Measurements from ENCODE around the gene IGSF6. TPM values are rescaled to one million over a fixed set of nuclear protein-coding genes. Genes with fewer than 3 reads are reported as not detected.
A peak's percentile ranks its signal among the peaks of the same experiment; 100 is the strongest.
"Not testable (repeated sequence)": the region's sequence is repeated elsewhere in the genome, so short reads cannot be mapped to it uniquely, and the experiment has no call there.

IGSF6 gene
- polyA plus RNA-seq (ENCODE audit: insufficient read depth in 1 of 5, insufficient read length in 5 of 5, low replicate concordance in 1 of 5): 1 to 10 TPM; 3.7 to 7.0 (median 6.2) TPM
- long read RNA-seq, donor 1, partial matches to known transcripts: 212 of 291 reads
- long read RNA-seq, donor 1, other reads (novel, unspliced or antisense): 76 of 291 reads
- long read RNA-seq, donor 2, partial matches to known transcripts: 0 of 3 reads
- long read RNA-seq, donor 2, other reads (novel, unspliced or antisense): 0 of 3 reads
- long read RNA-seq, donor 3, partial matches to known transcripts: 0 of 1 reads
- long read RNA-seq, donor 3, other reads (novel, unspliced or antisense): 0 of 1 reads
- long read RNA-seq, donor 4, partial matches to known transcripts: 0 of 2 reads
- long read RNA-seq, donor 4, other reads (novel, unspliced or antisense): 0 of 2 reads
- long read RNA-seq, donor 5, partial matches to known transcripts: 0 of 4 reads
- long read RNA-seq, donor 5, other reads (novel, unspliced or antisense): 0 of 4 reads
- long read RNA-seq, donor 6, partial matches to known transcripts: 400 of 442 reads
- long read RNA-seq, donor 6, other reads (novel, unspliced or antisense): 42 of 442 reads
- long read RNA-seq, donor 7, partial matches to known transcripts: 0 of 1 reads
- long read RNA-seq, donor 7, other reads (novel, unspliced or antisense): 0 of 1 reads
- long read RNA-seq, donor 8, partial matches to known transcripts: 0 of 1 reads
- long read RNA-seq, donor 8, other reads (novel, unspliced or antisense): 0 of 1 reads

- DNase-seq: no peak
Measured at GRCh38 chr16:21652453-21652852, at the start of gene IGSF6. IGSF6 (minus strand) TSS chr16:21652608; CDS start chr16:21652598, 10 bp downstream.

DNA sequence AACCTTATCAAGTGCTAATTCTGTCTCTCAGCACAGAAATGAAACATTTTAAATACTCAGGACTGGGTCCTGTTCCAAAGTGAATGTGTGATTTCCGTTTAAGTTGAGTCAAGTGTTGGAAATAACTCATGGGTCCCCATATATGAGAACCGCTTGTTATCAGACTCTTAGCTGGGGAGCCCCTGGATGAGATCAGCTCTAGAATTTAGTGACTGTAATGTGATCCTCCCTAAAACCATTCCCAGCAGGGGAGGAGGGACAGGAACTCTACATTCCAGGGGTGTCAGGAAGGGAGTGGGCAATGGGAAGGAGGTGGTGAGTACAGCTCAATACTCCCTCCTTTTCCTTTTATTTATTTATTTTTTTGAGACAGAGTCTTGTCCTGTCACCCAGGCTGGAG lies 48.9 kb upstream of the IGSF6 start:
- DNase-seq: no peak

DNA sequence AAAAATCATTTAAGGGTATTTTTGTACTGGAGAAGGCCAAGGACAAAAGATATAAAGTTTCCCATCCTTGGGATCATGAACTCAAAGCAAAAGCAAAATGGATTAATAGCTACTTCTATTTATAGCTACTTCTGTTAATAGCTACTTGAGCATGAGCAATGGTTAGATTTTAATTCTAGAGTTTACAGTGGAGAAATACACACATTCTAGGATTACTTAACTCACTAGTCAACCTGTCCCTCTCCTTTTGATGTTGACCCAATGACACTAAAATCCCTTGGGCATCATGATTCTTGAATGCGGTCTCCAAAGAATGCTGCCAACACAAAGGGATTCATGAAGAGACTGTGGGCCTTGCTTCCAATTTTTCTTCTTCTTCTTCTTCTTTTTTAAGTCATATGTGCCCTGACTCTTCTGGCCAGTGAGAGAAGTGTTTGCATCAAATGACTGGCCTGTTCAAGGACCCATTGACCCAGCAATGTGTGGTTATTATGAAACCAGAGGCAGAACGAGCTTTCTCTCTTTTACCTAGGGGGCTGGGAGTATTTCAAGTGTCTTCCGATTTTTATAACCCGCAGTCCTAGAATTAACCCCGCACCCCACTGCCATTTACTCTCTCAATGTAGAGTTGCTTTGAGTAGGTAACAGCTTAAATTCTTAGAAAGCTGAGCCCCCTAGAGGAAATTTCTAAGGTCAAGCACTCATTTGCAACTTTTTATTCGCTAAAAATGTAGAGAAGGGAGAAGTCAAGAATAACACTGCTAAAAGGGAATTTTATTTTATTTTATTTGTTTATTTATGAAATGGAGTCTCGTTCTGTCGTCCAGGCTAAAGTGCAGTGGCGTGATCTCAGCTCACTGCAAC lies 46.0 kb upstream of the IGSF6 start:
- no peak for DNase-seq

DNA sequence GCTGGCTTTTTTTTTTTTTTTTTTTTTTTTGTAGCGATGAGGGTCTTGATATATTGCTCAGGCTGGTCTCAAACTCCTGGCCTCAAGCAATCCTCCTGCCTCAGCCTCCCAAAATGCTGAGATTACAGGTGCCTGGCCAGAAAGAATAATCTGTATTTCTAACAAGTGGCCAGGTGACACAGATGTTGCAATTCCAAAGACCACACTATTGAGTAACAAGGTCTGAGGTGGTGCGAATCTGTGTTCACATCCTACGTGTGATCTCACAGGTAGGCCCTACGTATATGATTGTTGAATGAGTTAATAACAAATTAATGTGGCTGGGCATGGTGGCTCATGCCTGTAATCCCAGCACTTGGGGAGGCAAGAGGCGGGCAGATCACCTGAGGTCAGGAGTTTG lies 44.6 kb upstream of the IGSF6 start:
- no peak for DNase-seq

- no peak for DNase-seq
Measured at GRCh38 chr16:21694609-21695008, 42.2 kb upstream of the IGSF6 start.

DNA sequence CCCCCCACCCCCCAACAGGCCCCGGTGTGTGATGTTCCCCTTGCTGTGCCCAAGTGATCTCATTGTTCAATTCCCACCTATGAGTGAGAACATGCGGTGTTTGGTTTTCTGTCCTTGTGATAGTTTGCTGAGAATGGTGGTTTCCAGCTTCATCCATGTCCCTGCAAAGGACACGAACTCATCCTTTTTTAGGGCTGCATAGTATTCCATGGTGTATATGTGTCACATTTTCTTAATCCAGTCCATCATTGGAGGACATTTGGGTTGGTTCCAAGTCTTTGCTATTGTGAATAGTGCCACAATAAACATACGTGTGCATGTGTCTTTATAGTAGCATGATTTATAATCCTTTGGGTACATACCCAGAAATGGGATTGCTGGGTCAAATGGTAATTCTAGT lies 38.6 kb upstream of the IGSF6 start:
- not testable (repeated sequence) for DNase-seq

DNA sequence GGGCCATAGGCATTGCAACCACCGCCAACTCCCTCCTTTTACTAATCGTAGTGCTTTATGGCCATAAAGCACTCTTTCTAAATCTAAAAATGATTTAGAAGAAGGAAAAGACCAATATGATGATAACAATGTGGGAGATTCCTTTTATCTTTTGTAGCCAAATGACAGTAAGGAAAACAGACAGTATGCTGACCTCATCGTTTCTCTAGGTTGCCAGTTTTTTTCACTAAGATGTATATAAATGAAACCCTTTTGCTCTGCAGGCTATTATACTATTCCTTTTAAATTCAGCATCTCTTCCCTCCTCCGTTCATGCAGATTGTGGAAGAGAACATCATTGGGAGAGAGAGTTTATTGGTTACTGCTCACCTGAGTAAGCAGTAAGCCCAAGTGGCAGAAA lies 36.7 kb upstream of the IGSF6 start:
- no peak for DNase-seq

DNA sequence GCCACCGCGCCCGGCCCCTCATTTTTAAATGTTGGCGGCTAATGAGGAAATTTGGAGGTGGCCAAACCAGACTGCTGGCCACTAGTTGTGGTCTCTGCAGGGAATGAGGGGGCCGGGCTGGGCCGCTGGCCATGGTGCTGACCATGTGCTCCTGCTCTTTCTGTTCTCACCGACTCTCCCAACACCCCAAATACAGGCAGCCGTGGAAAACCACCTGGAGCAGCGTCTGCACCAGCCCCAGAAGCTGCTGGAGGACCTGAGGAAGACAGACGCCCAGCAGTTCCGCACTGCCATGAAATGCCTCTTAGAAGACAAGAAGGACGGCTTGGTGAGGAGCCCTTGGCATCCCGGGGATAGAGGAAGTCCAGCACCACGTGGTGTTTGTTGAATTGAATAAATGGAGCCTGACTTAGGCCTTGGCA lies 32.6 kb upstream of the IGSF6 start:
- DNase-seq: no peak

- DNase-seq: no peak
Measured at GRCh38 chr16:21684199-21684598, 31.8 kb upstream of the IGSF6 start.

- no peak for DNase-seq
Measured at GRCh38 chr16:21683184-21683583, 30.8 kb upstream of the IGSF6 start.

DNA sequence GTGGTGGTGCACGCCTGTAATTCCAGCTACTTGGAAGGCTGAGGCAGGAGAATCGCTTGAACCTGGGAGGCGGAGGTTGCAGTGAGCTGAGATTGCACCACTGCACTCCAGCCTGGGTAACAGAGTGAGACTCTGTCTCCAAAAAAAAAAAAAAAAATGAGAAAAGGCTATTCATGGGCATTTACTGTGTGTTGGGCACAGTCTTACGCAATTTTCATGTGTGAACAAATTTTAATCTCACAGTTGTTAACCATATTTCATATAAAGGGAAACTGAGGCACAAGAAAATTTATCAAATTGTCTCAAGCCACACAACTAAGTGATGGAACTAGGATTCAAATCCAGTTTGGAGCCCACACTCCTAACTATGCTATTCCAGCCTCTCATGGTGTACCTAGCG lies 28.3 kb upstream of the IGSF6 start:
- DNase-seq: not testable (repeated sequence)

DNA sequence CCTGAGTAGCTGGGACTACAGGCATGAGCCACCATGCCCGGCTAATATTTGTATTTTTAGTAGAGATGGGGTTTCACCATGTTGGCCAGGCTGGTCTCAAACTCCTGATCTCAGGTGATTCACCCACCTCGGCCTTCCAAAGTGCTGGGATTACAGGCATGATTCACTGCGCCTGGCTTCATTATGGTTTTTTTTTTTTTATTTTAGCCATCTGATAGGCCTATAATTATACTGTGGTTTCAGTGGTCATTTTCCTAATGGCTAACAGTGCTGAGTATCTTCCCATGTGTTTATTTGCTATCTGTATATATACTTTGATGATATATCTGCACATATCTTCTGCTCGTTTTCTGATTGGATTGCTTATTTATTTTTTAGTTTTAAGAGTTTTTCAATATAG lies 22.0 kb upstream of the IGSF6 start:
- not testable (repeated sequence) for DNase-seq

- no peak for DNase-seq
Measured at GRCh38 chr16:21673469-21673868, 21.1 kb upstream of the IGSF6 start.

DNA sequence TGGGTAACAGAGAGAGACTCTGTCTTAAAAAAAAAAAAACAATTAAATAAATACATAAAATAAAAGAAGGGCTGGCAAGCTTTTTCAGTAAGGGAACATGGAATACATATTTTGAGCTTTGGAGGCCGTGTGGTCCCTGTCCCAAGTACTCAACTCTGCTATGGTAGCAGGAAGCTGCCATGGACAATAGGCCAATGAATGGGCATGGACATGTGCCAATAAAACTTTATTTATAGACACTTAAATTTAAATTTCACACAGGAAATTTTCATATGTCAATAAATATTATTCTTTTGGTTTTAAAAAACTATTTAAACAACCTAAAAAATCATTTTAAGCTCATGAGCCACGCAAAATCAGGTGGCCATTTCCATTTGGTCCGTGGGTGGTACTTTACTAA lies 15.2 kb upstream of the IGSF6 start:
- DNase-seq: no peak

DNA sequence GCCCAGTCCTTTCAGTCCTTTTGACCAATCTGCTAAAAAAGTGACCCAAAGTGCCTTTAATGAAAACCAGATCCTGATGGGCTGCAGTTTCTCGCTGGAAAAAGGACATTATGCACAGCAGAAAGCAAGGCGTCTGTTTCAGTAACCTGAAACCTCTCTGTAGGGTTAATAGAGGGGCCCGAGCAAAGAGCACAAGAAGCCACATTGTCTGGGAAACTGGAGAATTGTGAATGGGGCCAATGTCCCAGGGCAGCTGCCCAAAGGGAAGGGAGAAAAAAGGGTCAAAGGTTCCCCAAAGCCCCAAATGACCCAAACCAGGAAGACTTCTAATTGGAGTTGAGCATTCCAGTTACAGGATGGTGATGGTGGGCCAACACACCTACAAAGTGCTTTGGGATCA lies 14.4 kb upstream of the IGSF6 start:
- DNase-seq: no peak

DNA sequence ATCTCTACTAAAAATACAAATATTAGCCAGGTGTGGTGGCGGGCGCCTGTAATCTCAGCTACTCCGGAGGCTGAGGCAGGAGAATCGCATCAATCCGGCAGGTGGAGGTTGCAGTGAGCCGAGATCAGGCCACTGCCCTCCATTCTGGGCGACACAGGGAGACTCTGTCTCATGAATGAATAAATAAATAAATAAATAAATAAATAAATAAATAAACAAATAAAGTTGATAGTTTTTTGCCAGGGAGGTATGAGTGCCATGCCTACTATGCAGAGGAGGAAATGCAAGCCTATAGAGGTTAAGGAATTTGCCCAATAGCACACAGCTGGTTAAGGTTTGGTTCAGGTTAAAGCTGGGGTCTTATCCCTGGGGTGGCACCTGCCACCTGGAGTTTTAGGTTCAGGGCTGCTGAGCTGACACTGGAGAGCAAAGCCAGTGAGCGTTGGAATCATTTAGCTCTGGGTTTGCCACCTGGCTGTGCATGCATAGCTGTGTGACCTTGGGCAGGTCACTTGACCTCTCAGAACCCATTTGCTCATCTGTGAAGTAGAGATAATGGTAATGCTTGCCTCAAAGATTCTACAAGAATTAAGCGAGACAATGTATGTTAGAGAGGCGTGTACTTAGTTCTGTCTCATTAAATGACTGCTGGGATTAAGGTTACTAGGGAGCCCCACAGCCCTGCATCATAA lies 12.5 kb upstream of the IGSF6 start:
- DNase-seq: no peak

DNA sequence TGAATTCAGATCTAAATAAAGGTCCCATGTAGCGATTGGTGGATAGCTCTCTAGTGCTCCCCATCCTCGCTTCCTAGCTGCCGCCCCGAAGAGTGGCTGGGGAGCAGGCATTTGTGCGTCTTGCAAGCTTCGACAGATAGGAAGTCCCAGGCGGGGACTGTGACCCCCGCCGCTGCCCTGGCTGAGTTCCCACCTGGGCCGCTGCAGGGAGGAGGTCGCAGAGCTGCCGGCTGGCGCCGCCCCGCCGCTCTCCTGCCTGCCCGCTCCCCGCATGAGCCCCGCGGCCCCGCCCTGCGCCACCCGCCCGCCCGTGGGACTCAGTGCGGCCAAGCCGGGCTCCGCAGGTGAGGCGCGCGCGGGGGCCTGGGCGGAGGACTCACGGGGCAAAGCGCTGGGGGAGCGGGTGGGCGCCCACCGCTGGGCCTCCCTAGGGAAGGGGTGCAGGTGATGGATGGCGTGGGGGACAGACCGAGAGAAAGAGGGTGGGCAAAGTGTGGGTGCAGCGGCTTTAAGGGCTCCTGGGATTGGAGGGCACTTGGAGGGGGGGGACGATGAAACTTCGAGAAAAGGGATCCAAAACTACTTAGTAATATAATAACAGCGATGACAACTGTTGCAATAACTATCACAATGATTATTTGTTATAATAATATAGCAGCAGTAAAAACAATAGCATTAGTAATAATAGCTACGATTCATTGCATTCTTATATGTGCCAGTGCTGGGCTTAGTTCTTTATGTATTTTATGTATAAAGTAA lies 11.7 kb upstream of the IGSF6 start, which contains the start of gene OTOA:
OTOA (plus strand) TSS at position 80 of the 759 bp plus-strand sequence. CDS start 14,547 bp downstream, outside the sequence.
- DNase-seq: no peak

- DNase-seq: no peak
Measured at GRCh38 chr16:21659124-21659523, 6.7 kb upstream of the IGSF6 start.

- DNase-seq: peak in 1 of 2 donors; percentile 23
Measured at GRCh38 chr16:21656795-21657768, 4.7 kb upstream of the IGSF6 start.
